Stimulated activated CD8-positive, alpha-beta memory T cell treated with anti-CD3 and anti-CD28 coated beads, Interleukin-2, amount 100 ng/mL, for 48 hours (primary cell): Measurements from ENCODE around the gene TK1.

Source experiments
- DNase-seq, 2 donors: peaks; one replicate each; pipeline ENCODE4 v3.0.0-alpha.2; 2020; ENCODE audit warnings: low read depth in 2 of 2

Gene TK1

DNA sequence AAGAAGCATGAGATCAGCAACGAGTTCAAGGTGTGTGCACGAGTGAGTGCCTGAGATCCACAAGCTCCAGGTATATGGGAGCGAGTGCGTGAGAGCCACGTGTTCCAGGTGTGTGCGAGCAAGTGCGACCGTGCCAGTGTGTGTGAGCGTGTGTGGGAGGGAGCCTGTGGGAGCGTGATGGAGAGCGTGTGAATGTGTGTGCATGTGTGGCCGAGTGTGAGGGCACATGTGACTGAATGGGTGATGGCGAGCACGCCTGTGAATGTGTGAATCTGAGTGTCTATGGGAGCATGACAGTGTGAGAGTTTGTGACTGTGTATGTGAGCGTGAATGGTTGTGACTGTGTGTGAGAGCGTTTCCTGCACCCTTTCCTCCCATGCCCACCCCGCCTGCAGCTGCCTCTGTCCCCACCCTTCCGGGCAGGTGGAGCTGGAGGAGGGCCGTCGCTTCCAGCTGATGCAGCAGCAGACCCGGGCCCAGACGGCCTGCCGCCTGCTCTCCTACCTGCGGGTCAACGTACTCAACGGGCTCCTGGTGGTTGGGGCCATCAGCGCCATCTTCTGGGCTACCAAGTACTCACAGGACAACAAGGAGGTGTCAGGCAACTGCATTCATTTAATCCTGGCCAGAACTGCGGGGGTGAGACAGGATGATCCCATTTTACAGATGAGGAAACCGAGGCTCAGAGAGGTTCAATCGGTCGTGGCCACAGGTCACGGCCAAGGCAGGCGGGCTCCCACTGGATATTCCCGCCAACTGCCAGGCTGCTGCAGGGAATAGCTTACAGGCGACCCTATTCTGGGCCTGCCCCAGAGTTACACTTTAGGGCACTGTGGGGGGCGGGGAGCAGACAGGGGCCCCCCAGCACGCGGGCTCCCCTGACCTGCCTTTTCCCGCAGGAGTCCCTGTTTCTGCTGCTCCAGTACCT is 52.6 kb downstream of the TK1 start:
- DNase-seq, result peak in 1 of 2 donors; percentile 66

DNA sequence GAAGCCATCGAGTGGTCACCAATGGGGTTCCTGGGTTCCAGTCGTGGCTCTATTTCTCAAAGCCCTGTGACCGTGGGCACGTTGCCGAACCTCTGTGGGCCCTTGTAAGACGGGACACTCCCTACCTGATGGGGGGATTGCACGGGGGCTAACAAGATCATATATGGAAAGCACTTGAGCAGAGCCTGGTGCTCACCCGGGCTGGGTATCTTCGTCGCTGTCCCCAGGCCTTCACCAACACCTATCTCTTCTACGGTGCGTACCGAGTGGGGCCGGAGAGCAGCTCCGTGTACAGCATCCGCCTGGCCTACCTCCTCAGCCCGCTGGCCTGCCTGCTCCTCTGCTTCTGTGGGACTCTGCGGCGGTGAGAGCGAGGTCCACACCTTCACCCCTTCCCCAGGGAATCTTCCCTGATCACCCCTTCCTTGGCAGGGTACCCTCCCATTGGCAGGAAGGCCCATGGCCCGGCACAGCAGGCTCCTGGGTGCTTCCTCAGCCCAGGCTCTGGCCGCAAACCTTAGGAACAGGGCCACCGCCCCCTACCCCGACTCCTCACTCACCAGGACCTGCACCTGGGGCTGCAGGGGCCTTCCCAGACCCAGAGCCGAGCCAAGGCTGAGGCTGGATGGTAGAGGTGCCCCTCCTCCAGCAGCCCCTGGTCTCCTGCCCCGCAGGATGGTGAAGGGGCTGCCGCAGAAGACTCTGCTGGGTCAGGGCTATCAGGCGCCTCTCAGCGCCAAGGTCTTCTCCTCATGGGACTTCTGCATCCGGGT is 53.5 kb downstream of the TK1 start:
- DNase-seq, result no peak

DNA sequence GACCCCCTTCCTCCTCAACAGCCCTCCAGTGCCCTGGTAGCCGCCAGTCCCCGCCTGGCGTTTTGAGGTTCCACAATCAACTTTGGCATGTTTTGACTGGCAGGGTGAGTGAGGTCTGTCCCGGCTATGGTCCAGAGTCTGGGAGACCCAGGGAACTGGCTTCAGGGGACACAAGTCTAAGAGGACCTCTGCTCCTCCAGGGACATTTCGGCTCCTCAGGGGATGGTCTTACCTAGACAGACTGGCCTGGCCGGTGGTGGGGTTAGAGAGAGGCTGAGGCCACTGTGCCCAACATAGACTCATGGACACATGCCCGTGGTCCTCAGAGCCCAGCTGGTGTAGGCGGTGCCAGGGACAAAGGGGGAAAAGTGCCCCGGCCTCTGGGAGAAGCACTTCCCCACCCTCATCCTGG is 54.1 kb downstream of the TK1 start:
- DNase-seq, result no peak

DNA sequence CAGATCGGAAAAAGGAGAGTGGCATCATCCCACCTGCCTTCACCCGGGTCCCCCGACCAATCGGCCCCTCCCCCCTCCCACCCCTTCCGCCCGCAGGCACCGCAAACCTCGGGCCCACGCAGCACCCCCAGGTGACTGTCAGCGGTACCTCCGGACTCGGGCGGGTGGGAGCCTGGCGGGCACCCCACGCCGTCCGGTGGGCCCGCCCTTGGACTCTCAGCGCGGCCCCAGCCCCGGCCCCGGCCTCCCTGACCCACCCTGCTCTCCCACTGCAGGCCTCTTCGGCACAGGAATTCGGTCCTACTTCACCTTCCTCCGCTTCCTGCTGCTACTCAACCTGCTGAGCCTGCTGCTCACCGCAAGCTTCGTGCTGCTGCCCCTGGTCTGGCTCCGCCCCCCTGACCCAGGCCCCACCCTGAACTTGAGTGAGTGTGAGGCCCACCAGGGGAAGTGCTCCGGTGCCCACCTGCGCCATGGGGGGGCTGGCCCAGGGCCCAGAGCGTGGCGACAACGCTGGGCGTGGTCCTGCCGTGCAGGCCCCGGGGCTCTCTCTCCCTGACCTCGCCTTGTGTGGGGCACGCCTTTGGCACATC is 54.7 kb downstream of the TK1 start:
- DNase-seq, result peak; percentile 65 to 67

DNA sequence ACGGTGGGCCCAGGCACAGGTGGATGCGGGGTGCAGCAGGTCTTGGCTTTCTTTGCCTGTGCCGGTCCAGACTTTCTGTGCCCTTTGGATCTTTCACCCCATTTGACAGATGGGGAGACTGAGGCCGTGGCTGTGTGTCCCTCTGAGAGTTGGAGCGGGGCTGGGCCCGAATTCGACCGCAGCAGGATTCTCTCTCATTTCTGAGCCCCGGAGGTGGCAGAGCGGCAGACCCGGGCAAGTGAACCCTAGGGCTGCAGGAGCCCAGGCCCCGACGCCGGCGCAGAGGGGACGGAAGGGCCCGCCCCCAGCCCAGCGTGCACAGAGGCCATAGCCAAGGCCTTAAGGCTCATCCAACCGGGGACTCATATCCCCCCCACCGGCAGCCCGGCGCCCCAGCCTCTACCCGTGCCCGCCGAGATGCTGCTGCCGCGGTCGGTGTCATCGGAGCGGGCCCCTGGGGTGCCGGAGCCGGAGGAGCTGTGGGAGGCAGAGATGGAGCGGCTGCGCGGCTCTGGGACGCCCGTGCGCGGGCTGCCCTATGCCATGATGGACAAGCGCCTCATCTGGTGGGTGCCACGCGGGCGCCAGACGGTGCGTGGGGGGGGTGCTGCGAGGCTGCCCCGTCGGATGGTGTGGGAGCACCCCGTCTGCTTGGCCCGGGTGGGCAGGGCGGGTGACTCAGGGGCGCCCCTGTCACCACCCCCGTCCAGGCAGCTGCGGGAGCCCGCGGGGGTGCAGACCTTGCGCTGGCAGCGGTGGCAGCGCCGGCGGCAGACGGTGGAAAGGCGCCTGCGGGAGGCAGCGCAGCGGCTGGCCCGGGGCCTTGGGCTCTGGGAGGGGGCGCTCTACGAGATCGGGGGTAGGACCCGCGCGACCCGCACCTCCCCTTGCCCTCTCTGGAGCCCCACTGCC is 55.4 kb downstream of the TK1 start:
- no peak for DNase-seq

DNA sequence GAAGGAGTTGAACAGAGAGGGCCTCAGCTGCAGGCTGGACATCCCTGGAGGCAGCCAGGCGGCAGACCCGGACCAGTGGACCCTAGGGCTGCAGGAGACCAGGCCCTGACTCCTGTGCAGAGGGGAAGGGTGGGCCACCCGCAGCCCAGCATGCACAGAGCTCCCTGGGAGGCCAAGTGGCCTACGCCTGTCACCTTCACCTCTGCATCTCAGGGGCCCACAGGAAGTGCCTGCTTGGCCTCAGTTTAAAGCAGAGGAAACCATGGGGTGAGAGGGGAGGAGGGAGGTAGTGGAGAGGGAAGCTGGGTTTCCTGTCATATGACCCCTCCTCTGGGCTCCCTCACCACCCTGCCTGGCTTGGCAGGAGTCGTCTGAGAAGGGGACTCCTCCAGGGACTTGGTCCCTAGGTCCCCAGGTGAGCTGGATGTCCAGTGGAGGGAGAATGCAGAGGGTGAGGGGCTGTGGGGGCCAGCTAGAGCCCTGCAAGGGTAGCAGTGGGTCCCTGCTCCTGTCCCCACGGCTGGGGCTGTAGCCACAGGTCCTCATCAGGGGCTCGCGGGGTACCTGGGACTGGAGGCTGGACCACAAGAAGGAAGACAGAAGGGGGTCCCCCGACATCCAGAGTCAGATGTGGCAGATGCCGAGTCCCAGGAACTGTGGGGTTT is 56.3 kb downstream of the TK1 start, which contains the start of gene TMC8:
Gene TMC8, plus strand, starts transcription at position 335 of the 665 bp plus-strand sequence. CDS start 818 bp downstream, outside the sequence.
- peak in 1 of 2 donors; percentile 56 for DNase-seq

DNA sequence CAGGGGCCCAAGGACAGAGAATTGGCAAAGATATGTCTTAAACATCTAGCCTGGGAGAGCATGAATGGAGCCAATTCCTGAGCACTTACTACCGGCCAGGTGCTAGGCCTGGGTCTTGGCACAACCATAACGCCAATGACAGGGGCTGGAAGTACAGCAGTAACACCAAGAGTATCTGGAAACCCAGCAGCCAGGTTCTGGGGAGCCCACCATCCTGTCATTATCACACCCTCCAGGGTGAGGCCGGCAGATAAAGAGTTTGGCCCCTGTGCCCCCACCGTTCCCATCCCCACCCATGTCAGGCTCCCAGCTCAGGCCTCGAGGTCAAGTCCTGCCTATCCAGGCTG is 56.8 kb downstream of the TK1 start:
- DNase-seq, result no peak

DNA sequence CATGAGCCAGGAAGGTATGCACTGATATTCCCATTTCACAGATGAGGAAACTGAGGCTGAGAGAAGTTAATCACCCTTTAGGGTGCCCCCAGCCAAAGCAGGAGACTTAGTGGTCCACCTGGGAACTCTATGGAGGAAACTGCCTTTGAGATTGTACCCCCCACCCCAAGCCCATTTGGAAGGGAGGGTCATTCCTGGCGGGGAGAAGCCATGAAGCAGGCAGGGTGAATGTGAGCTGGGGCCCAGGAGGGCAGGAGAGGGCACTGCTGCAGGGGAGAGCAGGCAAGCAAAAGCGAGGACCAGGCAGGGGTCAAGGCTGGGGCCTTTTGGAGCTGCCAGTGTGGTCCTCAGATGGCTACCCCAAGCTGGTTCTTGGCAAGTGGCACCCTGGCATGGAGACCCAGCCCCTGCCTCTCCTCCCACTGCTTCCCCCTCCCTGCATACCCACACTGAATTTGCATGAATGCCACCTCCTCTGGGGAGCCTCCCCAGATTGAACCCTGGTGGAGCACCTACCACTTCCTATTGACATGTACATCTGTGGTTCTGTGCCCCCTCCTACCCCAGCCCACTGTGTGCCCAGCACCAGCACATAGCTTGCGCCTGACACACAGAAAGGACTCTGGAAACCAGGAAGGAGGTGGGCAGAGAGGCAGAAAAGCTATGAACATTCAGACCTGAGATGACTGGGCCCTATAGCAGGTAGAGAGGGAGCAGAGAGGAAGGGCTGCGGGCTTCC is 57.3 kb downstream of the TK1 start:
- no peak for DNase-seq

DNA sequence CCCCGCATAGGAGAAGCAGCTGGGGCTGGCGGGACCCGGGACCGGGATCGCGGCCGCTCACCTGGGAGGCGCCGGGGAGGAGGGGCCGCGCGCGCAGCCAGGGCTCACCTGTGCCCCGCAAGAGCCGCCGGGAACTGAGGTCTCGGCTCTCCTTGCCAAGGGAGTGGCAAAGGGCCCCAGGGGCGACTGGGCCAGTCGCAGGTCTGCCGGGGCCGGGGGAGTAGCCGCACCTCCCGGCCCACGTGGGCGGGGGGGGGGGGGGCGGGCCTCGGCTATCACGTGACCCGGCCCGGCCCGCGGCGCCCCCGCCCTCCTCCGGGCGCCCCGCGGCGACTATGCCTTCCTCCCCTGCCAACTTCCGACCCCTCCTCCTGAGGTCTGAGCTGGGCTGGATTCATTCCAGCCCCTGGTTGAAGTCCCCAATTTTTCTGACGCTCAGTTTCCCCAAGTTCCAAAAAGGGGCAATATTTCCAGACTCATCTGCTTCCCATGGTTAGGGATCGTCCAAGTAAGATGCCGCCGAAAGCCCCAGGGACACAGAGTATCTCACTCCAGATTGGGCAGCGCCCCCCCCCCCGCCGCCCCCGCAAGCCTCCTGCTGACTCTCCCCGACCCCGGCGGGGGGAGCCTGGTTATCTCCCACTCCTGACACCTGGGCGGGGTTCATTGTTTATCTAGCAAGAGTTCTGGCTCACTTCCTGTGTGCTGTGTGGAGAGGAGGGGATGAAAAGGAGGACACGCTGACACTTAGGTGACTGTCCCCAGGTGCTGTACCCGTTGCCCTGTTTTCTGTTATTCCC is 58.1 kb downstream of the TK1 start, which contains the start of gene TMC6:
Gene TMC6, minus strand, starts transcription at position 205 of the 800 bp plus-strand sequence. CDS start 1,923 bp downstream, outside the sequence.
- DNase-seq, result no peak

DNA sequence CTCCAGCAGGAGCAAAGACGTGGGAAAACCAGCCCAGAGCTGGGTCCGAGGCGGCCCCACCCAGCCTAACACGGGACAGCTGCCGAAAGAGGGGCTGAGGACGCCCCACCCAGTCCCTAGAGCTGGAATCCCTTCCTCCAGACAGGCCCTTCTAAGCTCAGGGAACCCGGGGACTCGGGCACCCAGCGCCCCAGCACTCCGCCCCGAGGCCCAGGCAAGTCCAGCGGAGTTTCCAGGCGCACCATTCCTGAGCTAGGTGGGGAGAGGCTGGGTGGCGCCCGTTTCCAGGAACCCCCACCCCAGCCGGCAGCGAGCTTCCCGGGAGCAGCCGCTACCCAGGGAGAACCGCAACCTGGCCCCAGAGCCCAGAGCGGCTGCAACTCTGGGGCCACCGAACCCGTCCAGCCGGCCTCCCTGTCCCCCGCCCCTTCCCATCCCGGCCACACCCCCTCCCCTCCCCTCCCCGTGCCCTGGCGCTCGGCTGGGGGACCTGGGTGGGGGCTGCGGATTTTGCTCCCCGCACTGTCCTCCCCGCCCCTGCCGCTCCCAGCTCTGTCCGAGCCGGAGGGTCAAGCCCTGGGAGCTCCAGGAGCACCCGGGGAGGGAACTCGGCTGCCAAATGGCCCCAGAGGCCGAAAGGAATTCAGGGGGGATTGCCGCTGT is 58.8 kb downstream of the TK1 start:
- DNase-seq, result no peak

DNA sequence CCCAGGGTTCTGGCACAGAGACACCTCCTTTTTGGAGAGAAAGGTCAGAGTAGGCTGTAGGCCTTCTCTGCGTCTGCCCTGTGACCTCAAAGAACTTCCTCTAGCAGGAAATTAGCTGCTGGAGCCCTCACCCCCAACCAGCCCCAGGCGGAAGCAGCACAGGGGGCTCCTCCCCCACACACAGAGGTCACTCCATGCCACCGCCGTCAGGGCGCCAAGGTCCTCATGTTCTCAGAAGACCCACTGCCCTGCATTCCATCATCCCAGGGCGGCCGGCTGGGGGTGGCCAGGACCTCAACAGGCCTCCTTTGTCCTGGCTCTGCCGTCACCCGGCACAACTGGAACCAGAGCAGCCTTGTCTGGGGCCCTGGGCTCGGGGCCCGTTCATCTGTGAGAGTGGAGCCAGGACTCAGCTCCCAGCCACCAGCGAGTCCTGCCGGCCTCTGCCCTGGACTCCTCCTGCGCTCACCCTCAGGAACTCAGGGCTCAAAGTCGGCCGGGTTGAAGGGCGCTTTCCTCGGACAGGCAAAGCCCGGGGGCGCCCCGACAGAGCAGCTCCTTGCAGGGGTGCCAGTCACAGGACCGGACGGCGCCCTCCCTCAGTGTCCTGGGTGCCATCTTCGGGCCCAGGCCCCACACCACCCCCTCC is 59.5 kb downstream of the TK1 start:
- DNase-seq, result no peak

DNA sequence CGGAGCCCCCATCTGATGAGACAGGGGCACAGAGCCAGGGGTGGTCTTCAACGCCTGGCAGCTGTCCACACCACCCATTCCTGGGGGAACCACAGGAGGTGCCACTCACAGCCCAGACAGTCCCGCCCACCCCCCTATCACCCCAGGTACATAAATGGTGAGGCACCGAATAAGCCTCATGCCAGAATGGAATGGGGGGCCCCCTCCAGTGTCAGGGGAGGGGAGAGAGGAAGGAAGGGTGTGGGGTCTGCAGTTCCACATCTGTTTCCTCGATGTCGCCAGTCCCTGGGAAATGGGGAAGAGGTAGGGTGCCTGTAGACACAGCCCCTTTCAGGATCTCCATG is 60.0 kb downstream of the TK1 start:
- DNase-seq, result no peak

DNA sequence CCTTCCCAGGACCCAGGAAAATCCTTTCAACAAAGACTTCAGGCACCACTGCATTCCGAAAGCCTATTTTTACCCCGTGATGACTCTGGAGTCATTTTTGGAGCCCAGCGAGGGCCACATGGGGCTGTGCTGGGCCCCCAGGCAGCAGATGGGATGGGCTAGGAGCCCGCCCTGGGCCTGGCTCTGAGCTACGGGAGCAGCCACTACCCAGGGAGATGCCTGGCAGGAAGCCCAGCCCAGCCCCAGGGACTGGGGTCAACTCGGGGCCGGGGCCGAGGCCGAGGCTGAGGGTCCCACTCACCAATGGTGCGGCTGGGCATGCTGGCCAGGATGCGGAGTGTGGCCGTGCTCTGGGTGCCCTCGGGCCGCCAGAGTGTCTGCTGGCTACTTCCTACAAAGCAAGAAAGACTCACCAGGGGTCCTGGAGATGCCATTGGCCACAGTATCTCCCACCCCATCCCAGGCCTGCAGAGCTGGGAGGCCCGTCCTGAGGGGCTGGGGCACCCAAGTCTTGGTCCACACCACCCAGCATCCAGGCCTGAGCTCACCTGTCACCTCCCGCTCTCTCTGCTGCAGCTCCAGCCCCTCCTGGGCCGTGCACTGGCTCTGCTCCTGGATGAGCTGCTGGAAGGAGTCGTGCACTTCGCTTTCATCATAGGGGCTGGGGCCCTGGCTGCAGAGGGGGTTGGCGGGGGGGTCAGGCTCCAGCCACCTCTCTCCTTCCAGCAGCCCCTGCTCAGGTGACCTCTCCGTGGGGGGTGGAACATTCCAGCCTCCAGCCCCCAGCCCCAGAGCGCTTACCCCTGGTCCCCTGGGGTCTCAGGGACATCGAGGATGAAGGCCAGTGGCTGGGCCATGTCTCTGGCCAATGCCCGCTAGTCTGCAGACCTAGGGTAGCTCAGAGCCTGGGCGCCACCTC is 60.6 kb downstream of the TK1 start:
- no peak for DNase-seq

DNA sequence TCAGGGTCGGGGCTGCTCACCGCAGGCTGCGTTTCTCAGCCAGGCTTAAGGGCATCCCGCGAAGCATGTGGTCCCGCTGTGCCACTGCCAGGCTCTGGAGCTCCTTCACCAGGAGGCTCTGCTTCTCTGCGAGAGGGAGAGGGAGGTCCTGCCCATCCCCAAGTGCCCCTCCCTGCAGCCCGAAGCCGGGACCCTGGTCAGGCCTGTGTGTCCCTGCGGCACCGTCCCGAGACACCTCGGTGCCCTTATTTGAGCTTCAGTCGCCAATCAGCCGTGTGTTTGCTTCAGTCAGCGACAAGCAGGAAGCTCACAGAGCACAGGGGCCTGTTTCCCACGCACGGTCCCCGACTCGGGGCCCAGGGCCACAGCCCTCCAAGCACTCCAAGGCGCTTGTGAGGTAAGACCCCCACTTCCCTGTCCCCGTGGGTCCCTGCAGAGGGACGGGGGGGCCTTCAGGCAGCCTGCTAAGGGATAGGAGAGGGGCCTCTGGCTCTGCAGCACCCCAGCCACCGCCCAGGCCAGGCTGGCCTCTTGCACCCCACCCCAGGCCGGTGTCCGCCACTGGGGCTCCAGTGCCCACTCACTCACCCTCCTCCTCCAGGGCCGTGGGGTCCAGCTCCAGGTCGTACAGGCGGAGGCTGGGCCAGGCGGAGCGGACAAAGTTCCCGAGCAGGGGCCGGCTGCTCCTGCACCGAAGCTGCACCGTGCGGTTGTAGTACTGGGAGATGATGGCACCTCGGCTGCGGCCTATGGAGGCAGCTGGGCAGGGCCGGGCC is 61.5 kb downstream of the TK1 start:
- DNase-seq, result no peak

DNA sequence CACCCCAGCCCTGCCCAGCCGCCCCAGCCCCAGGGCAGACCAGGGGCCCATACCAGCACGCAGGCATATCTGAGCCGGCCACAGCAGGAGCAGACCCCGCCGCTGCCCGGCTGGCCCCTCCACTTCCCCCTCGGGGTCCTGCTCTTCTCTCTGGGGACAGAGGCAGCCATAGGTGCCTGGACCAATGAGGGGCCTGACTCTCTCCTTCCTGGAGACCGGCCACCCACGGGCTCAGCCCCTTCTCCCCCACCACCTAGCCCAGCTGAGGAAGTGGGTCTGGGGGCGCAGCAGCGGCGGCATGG is 62.1 kb downstream of the TK1 start:
- DNase-seq, result no peak
